ENCODE results near the gene PSD2. TPM values are rescaled to one million over a fixed set of nuclear protein-coding genes. Genes with fewer than 3 reads are reported as not detected.

PSD2 gene
- total and polyA plus RNA-seq, 2 experiments from 2014 or later, result 0.08 to 0.10 TPM

DNA sequence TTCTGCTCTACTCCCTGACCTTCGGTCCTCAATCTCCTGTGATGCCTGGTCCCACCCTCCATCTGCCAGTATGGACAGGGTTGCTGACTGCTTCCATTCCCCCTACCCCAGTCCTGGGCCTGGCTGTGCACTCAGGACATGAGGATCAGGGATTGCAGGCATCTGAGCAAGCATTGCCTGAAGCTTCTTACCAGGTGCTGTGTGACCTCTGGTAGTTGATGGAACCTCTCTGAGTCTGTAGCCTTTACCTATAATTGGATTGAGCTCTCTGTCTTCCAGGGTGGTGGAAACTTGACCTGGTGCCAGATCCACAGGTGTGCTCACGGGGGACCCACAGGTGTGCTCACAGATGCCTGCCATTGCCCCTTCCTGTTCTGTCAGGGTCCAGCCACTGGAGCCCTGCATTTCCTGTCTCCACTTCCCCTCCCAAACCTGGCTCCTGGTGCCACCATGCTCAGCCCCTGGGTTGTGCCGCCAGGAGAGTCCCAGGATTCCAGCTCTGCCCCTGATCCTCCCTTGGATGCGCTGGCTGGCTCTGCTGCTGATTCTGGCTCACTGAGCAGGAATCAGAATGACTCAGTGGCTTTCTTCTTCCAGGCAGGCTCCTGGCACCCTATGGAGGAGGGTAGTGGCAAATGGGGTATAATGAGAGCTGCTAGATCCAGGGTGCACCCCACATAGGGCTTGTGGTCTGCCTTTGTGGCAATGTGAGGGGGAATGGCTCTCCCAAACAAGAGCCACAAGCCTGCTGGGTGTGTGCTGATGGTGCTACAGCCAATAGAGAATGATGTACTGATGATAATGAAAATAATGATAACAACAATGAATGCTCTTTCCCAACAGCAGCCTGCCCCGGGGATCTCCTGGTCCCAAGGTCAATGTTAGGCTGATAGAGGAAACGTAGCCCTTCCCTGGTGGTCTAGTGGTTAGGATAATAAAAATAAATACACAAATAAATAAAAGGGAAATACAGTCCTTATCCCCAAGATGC lies 35.2 kb upstream of the PSD2 start:
- Histone ChIP-seq H3F3A (replicated peaks; ENCODE audit: low read depth) (peaks cover 7% of the 10 kb centered on the region), H3K4me1 (ENCODE audit: insufficient read depth) (peaks cover 19% of the 10 kb centered on the region; the same call in 1 of the 2 replicates), H3K36me3 (ENCODE audit: insufficient read depth) (no peaks in the 10 kb centered on the region; the same call in 1 of the 2 replicates), H4K20me1 (replicated peaks; ENCODE audit: insufficient read depth) (no peaks in the 10 kb centered on the region; the same call in none of the 2 replicates), H3K4me3 (no peak overlapping the region), H3K79me2 (replicated peaks; ENCODE audit: insufficient read depth) (no peaks in the 10 kb centered on the region), H3K27me3 (ENCODE audit: insufficient read depth) (peaks cover 81% of the 10 kb centered on the region), H3K27ac (ENCODE audit: low read depth) (no peak overlapping the region), H2AFZ (no peak overlapping the region), H3K4me2 (no peak overlapping the region), H3K9me2 (ENCODE audit: insufficient read depth) (no peaks in the 10 kb centered on the region)
- Mint-ChIP-seq H3K9me3 (no peaks in the 10 kb centered on the region; the same call in 2 of the 3 replicates), H3K4me3 (no peak overlapping the region), H3K27ac (no peak overlapping the region), H3K27me3 (ENCODE audit: insufficient read depth, low read depth, poor library complexity) (peaks cover 75% of the 10 kb centered on the region), H3K36me3 (ENCODE audit: low read depth) (no peaks in the 10 kb centered on the region), H3K4me1 (peaks cover 60% of the 10 kb centered on the region)
- DNase-seq (ENCODE audit: low spot score) (no peak), ATAC-seq (no peak)
- TF ChIP-seq EZH2phosphoT487 (IDR thresholded peaks at IDR 0.05; ENCODE audit: unreplicated experiment), result no peak
- no peak for TF ChIP-seq ZNF114 (CRISPR knock-in tag; IDR thresholded peaks at IDR 0.05)
- TF ChIP-seq, protein P1, sequence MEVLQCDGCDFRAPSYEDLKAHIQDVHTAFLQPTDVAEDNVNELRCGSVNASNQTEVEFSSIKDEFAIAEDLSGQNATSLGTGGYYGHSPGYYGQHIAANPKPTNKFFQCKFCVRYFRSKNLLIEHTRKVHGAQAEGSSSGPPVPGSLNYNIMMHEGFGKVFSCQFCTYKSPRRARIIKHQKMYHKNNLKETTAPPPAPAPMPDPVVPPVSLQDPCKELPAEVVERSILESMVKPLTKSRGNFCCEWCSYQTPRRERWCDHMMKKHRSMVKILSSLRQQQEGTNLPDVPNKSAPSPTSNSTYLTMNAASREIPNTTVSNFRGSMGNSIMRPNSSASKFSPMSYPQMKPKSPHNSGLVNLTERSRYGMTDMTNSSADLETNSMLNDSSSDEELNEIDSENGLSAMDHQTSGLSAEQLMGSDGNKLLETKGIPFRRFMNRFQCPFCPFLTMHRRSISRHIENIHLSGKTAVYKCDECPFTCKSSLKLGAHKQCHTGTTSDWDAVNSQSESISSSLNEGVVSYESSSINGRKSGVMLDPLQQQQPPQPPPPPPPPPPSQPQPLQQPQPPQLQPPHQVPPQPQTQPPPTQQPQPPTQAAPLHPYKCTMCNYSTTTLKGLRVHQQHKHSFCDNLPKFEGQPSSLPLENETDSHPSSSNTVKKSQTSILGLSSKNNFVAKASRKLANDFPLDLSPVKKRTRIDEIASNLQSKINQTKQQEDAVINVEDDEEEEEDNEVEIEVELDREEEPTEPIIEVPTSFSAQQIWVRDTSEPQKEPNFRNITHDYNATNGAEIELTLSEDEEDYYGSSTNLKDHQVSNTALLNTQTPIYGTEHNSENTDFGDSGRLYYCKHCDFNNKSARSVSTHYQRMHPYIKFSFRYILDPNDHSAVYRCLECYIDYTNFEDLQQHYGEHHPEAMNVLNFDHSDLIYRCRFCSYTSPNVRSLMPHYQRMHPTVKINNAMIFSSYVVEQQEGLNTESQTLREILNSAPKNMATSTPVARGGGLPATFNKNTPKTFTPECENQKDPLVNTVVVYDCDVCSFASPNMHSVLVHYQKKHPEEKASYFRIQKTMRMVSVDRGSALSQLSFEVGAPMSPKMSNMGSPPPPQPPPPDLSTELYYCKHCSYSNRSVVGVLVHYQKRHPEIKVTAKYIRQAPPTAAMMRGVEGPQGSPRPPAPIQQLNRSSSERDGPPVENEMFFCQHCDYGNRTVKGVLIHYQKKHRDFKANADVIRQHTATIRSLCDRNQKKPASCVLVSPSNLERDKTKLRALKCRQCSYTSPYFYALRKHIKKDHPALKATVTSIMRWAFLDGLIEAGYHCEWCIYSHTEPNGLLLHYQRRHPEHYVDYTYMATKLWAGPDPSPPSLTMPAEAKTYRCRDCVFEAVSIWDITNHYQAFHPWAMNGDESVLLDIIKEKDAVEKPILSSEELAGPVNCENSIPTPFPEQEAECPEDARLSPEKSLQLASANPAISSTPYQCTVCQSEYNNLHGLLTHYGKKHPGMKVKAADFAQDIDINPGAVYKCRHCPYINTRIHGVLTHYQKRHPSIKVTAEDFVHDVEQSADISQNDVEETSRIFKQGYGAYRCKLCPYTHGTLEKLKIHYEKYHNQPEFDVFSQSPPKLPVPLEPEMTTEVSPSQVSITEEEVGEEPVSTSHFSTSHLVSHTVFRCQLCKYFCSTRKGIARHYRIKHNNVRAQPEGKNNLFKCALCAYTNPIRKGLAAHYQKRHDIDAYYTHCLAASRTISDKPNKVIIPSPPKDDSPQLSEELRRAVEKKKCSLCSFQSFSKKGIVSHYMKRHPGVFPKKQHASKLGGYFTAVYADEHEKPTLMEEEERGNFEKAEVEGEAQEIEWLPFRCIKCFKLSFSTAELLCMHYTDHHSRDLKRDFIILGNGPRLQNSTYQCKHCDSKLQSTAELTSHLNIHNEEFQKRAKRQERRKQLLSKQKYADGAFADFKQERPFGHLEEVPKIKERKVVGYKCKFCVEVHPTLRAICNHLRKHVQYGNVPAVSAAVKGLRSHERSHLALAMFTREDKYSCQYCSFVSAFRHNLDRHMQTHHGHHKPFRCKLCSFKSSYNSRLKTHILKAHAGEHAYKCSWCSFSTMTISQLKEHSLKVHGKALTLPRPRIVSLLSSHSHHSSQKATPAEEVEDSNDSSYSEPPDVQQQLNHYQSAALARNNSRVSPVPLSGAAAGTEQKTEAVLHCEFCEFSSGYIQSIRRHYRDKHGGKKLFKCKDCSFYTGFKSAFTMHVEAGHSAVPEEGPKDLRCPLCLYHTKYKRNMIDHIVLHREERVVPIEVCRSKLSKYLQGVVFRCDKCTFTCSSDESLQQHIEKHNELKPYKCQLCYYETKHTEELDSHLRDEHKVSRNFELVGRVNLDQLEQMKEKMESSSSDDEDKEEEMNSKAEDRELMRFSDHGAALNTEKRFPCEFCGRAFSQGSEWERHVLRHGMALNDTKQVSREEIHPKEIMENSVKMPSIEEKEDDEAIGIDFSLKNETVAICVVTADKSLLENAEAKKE (CRISPR knock-in tag; IDR thresholded peaks at IDR 0.05), result no peak
- TF ChIP-seq ZNF331 (CRISPR knock-in tag; IDR thresholded peaks at IDR 0.05; ENCODE audit: low read depth), result no peak
